SK-N-MC (cell line): Measurements from ENCODE around the gene IFRD1.

Source experiments
- DNase-seq: peaks from one replicate; pipeline ENCODE4 v3.0.0-alpha.2; 2011; ENCODE audit warnings: low read depth, low spot score
- H3K27ac ChIP-seq: fragments of 200-600 bp; sonication (generic); 2 replicates; pipeline ENCODE4 v1.5.1; 2016; ENCODE audit warnings: mixed run types
- H3K36me3 ChIP-seq: fragments of 200-600 bp; sonication (generic); 2 replicates; pipeline ENCODE4 v1.6.1; 2017; ENCODE audit warnings: antibody characterized with exemption, low read length, mixed read lengths; ENCODE audit not compliant: insufficient read depth
- H3K4me3 ChIP-seq: fragments of 200-600 bp; sonication (generic); 2 replicates; pipeline ENCODE4 v1.5.1; 2016
- H3K9ac ChIP-seq: fragments of 200-600 bp; sonication (generic); 2 replicates; pipeline ENCODE4 v1.8.0; 2017; ENCODE audit warnings: mixed run types, mixed read lengths; ENCODE audit not compliant: insufficient read length
- H3K9me3 ChIP-seq: fragments of 200-600 bp; sonication (generic); 2 replicates; pipeline ENCODE4 v1.6.1; 2017; ENCODE audit warnings: low read depth, mild to moderate bottlenecking, antibody characterized with exemption, low read length, moderate library complexity, mixed read lengths
- EZH2 ChIP-seq: fragments of 200-600 bp; sonication (generic); IDR thresholded peaks from one replicate; pipeline ENCODE4 v1.6.1; 2017; ENCODE audit warnings: antibody characterized with exemption
- FOXP2 ChIP-seq: optimal IDR thresholded peaks from 2 replicates; pipeline ENCODE3; 2011; ENCODE audit warnings: mild to moderate bottlenecking, moderate library complexity; ENCODE audit not compliant: insufficient read depth; ENCODE audit errors: extremely low read length, control extremely low read depth
- POLR2AphosphoS5 ChIP-seq: IDR thresholded peaks from 2 replicates; pipeline ENCODE4 v1.6.1; 2012; ENCODE audit warnings: mild to moderate bottlenecking, low read depth, low read length, borderline replicate concordance

Gene IFRD1

GRCh38 chr7:112449902-112450806 lies at the start of gene IFRD1:
Gene IFRD1 (plus strand): TSS chr7:112450460. CDS start chr7:112450689, 229 bp downstream.
- TF ChIP-seq EZH2 (no peak), FOXP2 (peak; percentile 44), POLR2AphosphoS5 (peak; percentile 100)
- no peaks in the 10 kb centered on the region for H3K9me3 ChIP-seq
- H3K36me3 ChIP-seq: no peaks in the 10 kb centered on the region; the same call in none of the 2 replicates
- peak within 1 kb of the TSS; percentile 93 for H3K9ac ChIP-seq
- DNase-seq: peak; percentile 90
- peak within 1 kb of the TSS; percentile 88 for H3K27ac ChIP-seq
- peak within 1 kb of the TSS; percentile 100 for H3K4me3 ChIP-seq

- TF ChIP-seq POLR2AphosphoS5 (no peak), EZH2 (no peak), FOXP2 (no peak)
- H3K9me3 ChIP-seq: no peaks in the 10 kb centered on the region
- H3K36me3 ChIP-seq: no peaks in the 10 kb centered on the region
Measured at GRCh38 chr7:112404321-112404720, 45.9 kb upstream of the IFRD1 start.

GRCh38 chr7:112405286-112405685 lies 45.0 kb upstream of the IFRD1 start:
- Histone ChIP-seq H3K9ac (no peak overlapping the region), H3K36me3 (no peaks in the 10 kb centered on the region), H3K9me3 (no peaks in the 10 kb centered on the region), H3K4me3 (no peak overlapping the region), H3K27ac (no peak overlapping the region)
- no peak for TF ChIP-seq POLR2AphosphoS5
- TF ChIP-seq EZH2: no peak
- DNase-seq: no peak

More at GRCh38 chr7:112404321-112404720, 45.9 kb upstream of the IFRD1 start:
- H3K4me3 ChIP-seq: no peak overlapping the region
- no peak overlapping the region for H3K27ac ChIP-seq
- H3K9ac ChIP-seq: no peak overlapping the region
- DNase-seq: no peak

GRCh38 chr7:112407261-112407660 lies 43.0 kb upstream of the IFRD1 start:
- Histone ChIP-seq H3K9me3 (no peaks in the 10 kb centered on the region), H3K36me3 (no peaks in the 10 kb centered on the region), H3K4me3 (no peak overlapping the region), H3K9ac (no peak overlapping the region), H3K27ac (no peak overlapping the region)
- TF ChIP-seq FOXP2 (no peak), EZH2 (no peak), POLR2AphosphoS5 (no peak)
- DNase-seq: no peak

GRCh38 chr7:112410092-112410491 lies 40.2 kb upstream of the IFRD1 start:
- DNase-seq: no peak

GRCh38 chr7:112411186-112411795 lies 39.0 kb upstream of the IFRD1 start:
- Histone ChIP-seq H3K9ac (no peak overlapping the region), H3K4me3 (no peak overlapping the region)
- DNase-seq: no peak

More at GRCh38 chr7:112410092-112410491, 40.2 kb upstream of the IFRD1 start:
- Histone ChIP-seq H3K9me3 (no peaks in the 10 kb centered on the region), H3K4me3 (no peak overlapping the region), H3K27ac (no peak overlapping the region), H3K36me3 (no peaks in the 10 kb centered on the region), H3K9ac (no peak overlapping the region)
- TF ChIP-seq EZH2 (no peak), POLR2AphosphoS5 (no peak), FOXP2 (no peak)

GRCh38 chr7:112414855-112415490 lies 35.3 kb upstream of the IFRD1 start:
- Histone ChIP-seq H3K27ac (no peak overlapping the region), H3K4me3 (no peak overlapping the region), H3K36me3 (no peaks in the 10 kb centered on the region), H3K9ac (no peak overlapping the region), H3K9me3 (no peaks in the 10 kb centered on the region)
- DNase-seq: no peak
- TF ChIP-seq POLR2AphosphoS5: no peak
- TF ChIP-seq FOXP2: no peak
- no peak for TF ChIP-seq EZH2

More at GRCh38 chr7:112411186-112411795, 39.0 kb upstream of the IFRD1 start:
- no peaks in the 10 kb centered on the region for H3K9me3 ChIP-seq
- TF ChIP-seq FOXP2: no peak
- TF ChIP-seq POLR2AphosphoS5: no peak
- no peak for TF ChIP-seq EZH2
- H3K36me3 ChIP-seq: no peaks in the 10 kb centered on the region
- no peak overlapping the region for H3K27ac ChIP-seq

GRCh38 chr7:112416127-112416526 lies 34.1 kb upstream of the IFRD1 start:
- no peak overlapping the region for H3K9ac ChIP-seq
- H3K36me3 ChIP-seq: no peaks in the 10 kb centered on the region
- no peaks in the 10 kb centered on the region for H3K9me3 ChIP-seq
- H3K27ac ChIP-seq: no peak overlapping the region
- TF ChIP-seq FOXP2 (no peak), POLR2AphosphoS5 (no peak), EZH2 (no peak)
- no peak for DNase-seq
- H3K4me3 ChIP-seq: no peak overlapping the region
